GM19438 (cell line): ENCODE data around the gene COPA.

Experiments used
- ATAC-seq: cut with Tn5 transposase; IDR thresholded peaks from one replicate; pipeline ENCODE4 v1.9.1; 2021; ENCODE audit warnings: low read depth; ENCODE audit not compliant: unreplicated experiment

Gene COPA

GRCh38 chr1:160277987-160278386 is 65.1 kb downstream of the COPA start:
- no peak for ATAC-seq

GRCh38 chr1:160277330-160277729 is 65.7 kb downstream of the COPA start:
- no peak for ATAC-seq

GRCh38 chr1:160271025-160271424 is 72.0 kb downstream of the COPA start:
- no peak for ATAC-seq

GRCh38 chr1:160267284-160267991 is 75.6 kb downstream of the COPA start:
- no peak for ATAC-seq

- ATAC-seq: no peak
These were observed 78.2 kb downstream of the COPA start for GRCh38 chr1:160264795-160265307.

DNA sequence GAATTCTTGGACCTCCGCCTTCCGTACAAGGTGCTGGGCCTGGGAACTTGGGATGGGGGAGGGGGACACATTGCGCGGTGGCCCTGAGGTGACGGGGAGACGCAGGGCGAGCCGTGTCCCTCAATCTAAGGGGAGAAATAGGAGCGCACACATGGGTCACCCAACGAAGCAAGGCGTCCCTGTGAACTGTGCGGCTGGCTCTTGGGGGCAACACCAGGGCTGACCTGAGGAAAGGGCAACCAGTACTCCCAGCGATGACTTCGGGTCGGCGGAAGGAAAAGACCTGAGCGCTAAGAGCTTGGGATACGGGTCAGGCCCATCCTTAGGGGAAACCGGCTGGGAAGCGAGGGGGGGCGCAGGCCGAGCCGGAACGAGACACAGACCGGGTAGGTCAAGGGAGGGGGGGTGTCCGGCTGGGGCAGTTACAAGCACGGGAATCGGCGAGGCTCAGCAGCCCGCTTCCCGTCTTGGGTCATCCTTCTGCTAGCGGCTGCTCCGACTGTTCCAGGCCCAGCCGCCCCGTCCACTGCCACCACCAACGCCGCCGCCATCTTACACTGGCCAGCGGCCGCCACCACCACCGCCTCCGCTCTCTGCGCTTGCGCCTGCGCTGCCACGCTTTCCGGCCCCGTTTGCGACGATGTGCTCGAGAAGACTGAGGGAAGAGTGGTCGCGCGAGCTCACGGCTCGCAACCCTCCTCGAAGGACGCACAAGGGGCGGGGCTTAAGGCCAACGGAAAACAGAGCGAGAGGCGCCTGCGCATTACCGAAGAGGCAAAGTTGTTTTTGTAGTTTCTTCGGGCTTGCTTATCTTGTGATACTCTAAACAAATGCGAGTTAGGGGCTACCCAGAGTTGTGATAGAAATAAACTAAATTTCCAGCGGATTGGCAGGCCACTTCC is 80.9 kb downstream of the COPA start, which contains the start of gene DCAF8:
TSS of gene DCAF8 (minus strand) at position 657 of the 902 bp plus-strand sequence. CDS start 18,541 bp downstream, outside the sequence.
- ATAC-seq: peak; percentile 85

- no peak for ATAC-seq
These were observed 81.5 kb downstream of the COPA start for GRCh38 chr1:160261556-160261892.

DNA sequence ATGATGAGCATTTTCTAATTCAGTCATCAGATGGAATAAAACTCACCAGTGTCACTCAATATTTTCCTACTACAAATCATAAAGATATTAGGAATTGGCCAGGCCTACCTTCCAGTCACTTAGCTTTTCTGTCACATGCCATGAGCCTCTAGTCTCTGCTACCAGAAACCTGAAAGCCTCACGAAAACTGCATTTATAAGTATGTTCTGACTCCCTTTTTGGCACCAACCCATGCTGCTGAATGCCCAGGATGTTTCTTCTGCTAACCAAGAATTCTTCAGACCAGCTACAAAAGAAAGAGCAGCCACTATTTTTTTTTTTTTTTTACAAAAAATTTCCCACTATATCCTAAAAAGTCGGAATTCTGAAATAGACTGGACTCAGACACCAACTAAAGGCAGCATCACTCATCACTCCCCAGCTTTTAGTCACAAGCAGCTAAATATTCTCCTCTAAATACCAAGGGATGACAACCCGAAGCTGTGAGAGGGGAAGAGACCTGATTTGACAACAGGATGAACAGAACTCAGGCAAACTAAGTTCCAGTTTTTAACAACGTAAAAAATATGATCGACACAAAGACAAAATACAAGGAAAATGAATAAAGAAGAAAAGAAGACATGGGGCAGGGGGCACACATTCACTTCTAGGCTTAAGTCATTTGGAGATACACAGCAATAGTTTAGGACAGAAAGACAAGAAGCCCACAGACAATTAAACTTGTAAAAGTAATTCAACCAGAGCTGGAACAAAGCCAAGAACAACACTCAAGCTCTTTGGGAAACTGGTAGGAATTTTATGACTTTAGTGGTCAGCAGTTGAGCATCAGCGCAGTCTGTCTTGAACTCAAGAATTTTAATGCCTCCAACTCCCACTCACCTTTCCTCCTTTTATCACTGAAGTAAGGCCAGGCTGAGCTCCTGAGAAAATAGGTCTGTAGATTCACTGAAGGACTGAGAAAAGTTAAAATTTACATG is 82.4 kb downstream of the COPA start:
- ATAC-seq: no peak

GRCh38 chr1:160258177-160258798 is 84.8 kb downstream of the COPA start:
- ATAC-seq: no peak

DNA sequence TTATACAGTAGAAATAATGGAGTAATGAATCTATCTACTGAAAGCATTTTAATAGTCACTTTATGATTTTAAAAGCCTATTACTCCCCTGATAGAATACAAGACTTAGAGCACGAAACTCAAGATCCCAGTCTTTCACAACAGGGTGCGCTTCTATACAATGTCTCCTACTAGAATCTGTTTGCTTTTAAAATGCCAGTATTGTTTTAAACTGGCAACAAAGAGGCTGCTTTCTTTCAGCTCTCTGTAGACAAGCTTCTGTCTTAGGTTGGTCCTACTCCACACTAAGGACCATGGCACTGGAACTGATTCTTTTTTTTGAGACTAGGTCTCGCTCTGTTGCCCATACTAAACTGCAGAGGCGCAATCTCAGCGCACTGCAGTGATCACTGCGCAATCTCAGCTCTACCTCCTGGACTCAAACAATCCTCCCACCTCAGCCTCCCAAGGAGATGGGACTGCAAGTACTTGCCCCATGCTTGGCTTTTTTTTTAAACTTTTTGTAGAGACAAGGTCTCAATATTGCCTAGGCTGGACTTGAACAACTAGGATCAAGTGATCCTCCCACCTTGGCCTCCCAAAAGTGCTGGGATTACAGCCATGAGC is 85.5 kb downstream of the COPA start:
- ATAC-seq: no peak

GRCh38 chr1:160256396-160257046 is 86.5 kb downstream of the COPA start:
- no peak for ATAC-seq

GRCh38 chr1:160255781-160256300 is 87.2 kb downstream of the COPA start:
- ATAC-seq: no peak

DNA sequence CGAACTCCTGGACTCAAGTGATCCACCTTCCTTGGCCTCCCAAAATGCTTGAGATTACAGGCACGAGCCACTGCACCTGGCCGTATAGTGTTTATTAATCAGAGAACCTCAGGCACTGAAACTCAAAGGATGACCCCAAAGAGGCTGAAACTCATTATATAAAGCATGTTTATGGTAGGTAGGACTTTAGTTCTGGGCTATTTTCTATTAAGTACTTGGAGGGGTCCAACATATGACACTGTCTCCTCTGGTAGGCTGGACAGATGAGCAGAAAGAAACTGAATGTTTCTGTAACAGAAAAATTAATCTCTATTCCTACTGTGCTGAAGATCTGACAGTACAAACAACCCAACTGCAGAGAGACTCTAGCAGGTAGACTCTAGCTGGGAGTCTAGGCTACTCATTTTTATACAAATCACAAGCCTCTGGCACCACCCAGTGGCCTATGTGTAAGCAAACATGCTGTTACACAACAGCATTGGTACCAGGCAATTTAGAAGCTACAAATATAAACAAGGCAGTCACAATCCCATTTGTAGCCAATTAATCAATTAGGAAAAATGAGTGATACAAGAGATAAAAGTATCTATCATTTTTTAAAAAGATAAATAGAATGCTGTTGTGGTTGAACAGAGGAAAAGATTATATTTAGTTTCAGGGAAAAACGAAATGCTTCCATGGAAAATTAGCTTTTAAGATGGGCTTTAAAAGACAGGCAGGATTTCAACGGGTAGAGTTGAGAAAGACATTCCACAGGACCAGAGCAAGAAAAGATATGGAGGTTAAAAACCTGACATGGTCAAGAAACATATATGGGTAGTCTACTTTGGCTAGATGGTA is 91.1 kb downstream of the COPA start:
- ATAC-seq: no peak

DNA sequence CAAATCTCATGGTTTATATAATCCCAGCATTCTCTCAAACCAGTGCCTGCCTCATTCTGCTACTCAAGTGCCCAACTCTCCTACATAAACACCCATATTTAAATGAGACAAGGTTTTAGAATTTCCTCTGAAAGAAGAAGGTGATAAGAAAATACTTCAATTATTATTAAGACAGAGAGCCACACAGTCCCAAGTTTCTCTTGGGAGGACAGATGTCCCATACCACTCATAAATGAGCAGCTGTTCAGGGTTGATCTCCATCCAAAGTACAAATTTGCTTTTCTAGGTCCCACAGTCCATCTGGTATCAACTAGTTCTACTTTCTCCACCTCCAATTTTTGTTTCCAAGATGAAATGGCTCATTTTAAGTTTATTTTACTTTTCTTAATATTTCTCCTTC is 92.0 kb downstream of the COPA start:
- ATAC-seq: no peak

GRCh38 chr1:160247053-160247452 is 96.0 kb downstream of the COPA start:
- no peak for ATAC-seq

DNA sequence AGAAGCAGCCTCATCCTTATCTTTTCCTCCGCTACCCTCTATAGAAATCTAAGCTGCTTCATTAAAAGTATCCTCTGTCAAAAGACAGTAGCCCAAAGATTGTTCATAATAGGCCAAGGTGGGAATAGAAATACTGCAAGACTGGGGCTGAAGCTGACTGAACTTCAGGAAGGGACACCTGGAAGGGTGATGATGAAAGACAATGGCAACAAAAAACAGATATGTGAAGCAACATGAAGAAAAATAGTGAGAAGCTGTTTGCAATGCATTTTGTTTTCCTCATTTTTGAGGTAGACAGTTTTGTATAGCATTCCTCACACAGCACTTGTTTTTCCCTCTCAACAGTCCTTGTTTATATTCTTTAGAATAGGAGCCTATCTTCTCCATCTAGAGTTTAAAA is 97.6 kb downstream of the COPA start:
- ATAC-seq: no peak

DNA sequence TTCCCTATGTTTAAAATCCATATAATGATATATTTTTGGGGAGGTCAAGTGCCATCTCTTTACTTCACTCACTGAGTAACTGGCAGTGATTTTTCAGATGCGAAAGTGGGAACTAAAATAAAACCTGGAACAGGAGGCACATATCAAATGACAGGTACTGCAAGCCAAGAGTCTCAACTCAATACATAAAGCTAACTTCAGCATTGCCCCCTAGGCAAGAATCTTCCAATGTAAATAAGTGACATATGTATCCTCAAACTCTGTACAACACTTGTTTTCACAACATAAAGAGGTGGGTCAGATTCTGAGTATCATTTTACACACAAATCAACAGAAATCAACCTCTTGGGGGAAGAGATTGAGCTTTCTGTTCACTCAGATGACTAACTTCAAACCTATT is 98.8 kb downstream of the COPA start:
- ATAC-seq: no peak

DNA sequence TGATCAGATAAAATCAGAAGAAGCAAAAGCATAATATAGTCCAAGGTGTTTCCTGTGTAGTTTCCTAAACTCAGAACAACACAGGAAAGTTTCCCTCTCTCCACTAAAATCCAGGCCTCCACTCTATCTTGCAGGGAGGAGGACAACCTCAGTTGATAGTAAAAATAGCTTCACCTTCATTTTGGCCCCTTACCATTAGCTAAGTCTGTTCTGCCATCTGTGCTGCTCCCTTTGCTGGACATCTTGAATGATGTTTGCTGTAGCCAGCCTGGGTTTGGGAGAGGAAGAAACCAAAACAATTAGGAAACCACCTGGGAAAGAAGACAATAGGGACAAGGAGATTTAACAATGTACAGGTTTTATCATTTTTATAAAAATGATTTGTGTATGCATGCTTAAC is 99.3 kb downstream of the COPA start:
- no peak for ATAC-seq
